Stimulated activated CD8-positive, alpha-beta memory T cell treated with anti-CD3 and anti-CD28 coated beads, Interleukin-4, amount 100 ng/mL, for 4 hours (primary cell): Measurements from ENCODE around the gene ASB4.

ENCODE experiments used
- DNase-seq, 2 donors: peaks; one replicate each; pipeline ENCODE4 v3.0.0-alpha.2; 2020; ENCODE audit warnings: low read depth in 2 of 2, low spot score in 1 of 2

ASB4 gene

GRCh38 chr7:95526128-95526738 is 40.5 kb downstream of the ASB4 start:
- no peak for DNase-seq

- DNase-seq: no peak
Measured at GRCh38 chr7:95527033-95527775, 41.5 kb downstream of the ASB4 start.

GRCh38 chr7:95527776-95528250 is 42.1 kb downstream of the ASB4 start:
- DNase-seq: no peak

GRCh38 chr7:95529701-95530100 is 44.0 kb downstream of the ASB4 start:
- DNase-seq: no peak

- DNase-seq: no peak
Measured at GRCh38 chr7:95530881-95531280, 45.1 kb downstream of the ASB4 start.

GRCh38 chr7:95531605-95532219 is 46.0 kb downstream of the ASB4 start:
- no peak for DNase-seq

- no peak for DNase-seq
Measured at GRCh38 chr7:95534796-95535195, 49.1 kb downstream of the ASB4 start.

GRCh38 chr7:95535662-95536061 is 49.9 kb downstream of the ASB4 start:
- no peak for DNase-seq

- no peak for DNase-seq
Measured at GRCh38 chr7:95536656-95537311, 51.0 kb downstream of the ASB4 start.

- no peak for DNase-seq
Measured at GRCh38 chr7:95537468-95537867, 51.7 kb downstream of the ASB4 start.

GRCh38 chr7:95539426-95539825 is 53.7 kb downstream of the ASB4 start:
- no peak for DNase-seq

GRCh38 chr7:95540366-95540765 is 54.6 kb downstream of the ASB4 start:
- DNase-seq: no peak

- no peak for DNase-seq
Measured at GRCh38 chr7:95543312-95543711, 57.6 kb downstream of the ASB4 start.

GRCh38 chr7:95544171-95544570 is 58.4 kb downstream of the ASB4 start:
- no peak for DNase-seq

- DNase-seq: no peak
Measured at GRCh38 chr7:95545007-95545615, 59.4 kb downstream of the ASB4 start.

- DNase-seq: no peak
Measured at GRCh38 chr7:95545673-95546072, 59.9 kb downstream of the ASB4 start.

GRCh38 chr7:95546647-95547046 is 60.9 kb downstream of the ASB4 start:
- DNase-seq: no peak

- DNase-seq: no peak
Measured at GRCh38 chr7:95547361-95548348, 61.9 kb downstream of the ASB4 start.

GRCh38 chr7:95549818-95550529 is 64.2 kb downstream of the ASB4 start:
- no peak for DNase-seq

GRCh38 chr7:95550546-95550945 is 64.8 kb downstream of the ASB4 start:
- no peak for DNase-seq
